GM12891 (cell line): Measurements from ENCODE around the gene CALR. TPM values are rescaled to one million over a fixed set of nuclear protein-coding genes. Genes with fewer than 3 reads are reported as not detected.
"Not testable (repeated sequence)": the region's sequence is repeated elsewhere in the genome, so short reads cannot be mapped to it uniquely, and the experiment has no call there.

Experiments
- DNase-seq: peaks from one replicate; pipeline ENCODE4 v3.0.0; 2011; ENCODE audit warnings: low spot score; ENCODE audit not compliant: insufficient read length
- FAIRE-seq: peaks from 2 replicates; lab custom pipeline; 2011; peaks lifted over from hg19 to GRCh38; lab: Jason Lieb, UNC
- PAX5 ChIP-seq: IDR thresholded peaks from 2 replicates; pipeline ENCODE4 v1.6.1; 2011; ENCODE audit warnings: low read length, moderate library complexity, mild to moderate bottlenecking; ENCODE audit not compliant: insufficient read depth, severe bottlenecking
- POLR2A ChIP-seq: IDR thresholded peaks from 2 replicates; pipeline ENCODE4 v1.6.1; 2011; ENCODE audit warnings: low read depth, low read length, control low read depth
- POLR2AphosphoS5 ChIP-seq: IDR thresholded peaks from 2 replicates; pipeline ENCODE4 v1.6.1; 2011; ENCODE audit warnings: low read depth, low read length, control low read depth
- POU2F2 ChIP-seq: IDR thresholded peaks from 2 replicates; pipeline ENCODE4 v1.6.1; 2011; ENCODE audit warnings: low read depth, mild to moderate bottlenecking, control low read depth, low read length, moderate library complexity
- SPI1 ChIP-seq: IDR thresholded peaks from 2 replicates; pipeline ENCODE4 v1.6.1; 2011; ENCODE audit warnings: low read depth, low read length, control low read depth
- TAF1 ChIP-seq: IDR thresholded peaks from 2 replicates; pipeline ENCODE4 v1.6.1; 2011; ENCODE audit warnings: low read depth, low read length, control low read depth
- polyA plus RNA-seq: library from polyadenylated mRNA; unstranded; fragments of >200 nt; gene quantifications from one replicate; pipeline ENCODE4 v1.2.1, GENCODE V29; 2012; ENCODE audit warnings: low read depth, missing spikeins, inconsistent platforms; ENCODE audit not compliant: missing spikeins

The CALR gene
- 578 TPM for polyA plus RNA-seq

DNA sequence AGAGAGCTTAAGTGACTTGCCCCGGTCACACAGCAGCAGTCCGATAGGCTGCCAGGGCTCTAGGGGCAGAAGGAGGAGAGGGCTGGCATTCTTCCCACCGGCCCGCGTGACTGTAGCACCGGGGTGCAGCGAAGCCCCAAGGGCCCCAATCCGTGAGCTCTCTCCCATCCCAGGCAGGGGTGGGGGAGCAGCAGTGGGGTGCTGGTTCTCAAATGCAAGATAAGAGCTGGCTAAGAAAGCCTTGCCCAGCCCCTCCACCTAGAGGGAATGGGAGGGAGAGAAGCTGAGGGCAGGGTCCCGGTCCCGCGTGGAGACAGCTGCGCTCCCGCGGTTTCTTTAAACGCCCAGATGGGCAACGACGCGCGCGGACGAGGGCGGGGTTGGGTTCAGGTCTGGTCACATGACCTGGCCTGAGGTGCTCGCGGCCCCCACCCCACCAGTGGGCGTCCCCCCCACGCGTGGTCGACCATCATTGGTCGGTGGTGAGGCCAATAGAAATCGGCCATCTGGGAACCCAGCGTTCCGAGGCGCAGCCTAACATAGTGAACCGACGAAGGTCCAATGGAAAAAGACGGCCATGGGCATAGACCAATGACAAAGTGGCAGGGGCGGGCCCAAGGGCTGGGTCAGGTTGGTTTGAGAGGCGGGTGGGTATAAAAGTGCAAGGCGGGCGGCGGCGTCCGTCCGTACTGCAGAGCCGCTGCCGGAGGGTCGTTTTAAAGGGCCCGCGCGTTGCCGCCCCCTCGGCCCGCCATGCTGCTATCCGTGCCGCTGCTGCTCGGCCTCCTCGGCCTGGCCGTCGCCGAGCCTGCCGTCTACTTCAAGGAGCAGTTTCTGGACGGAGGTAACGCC is at the start of gene CALR:
Gene CALR (plus strand): TSS at position 683 of the 852 bp plus-strand sequence. CDS start 71 bp downstream, at position 754.
- DNase-seq (peak; percentile 94), FAIRE-seq (peak; percentile 97)
- TF ChIP-seq PAX5 (peak; percentile 13), POLR2A (peak; percentile 99), SPI1 (no peak), TAF1 (peak; percentile 88), POU2F2 (peak; percentile 74), POLR2AphosphoS5 (peak; percentile 99)

GRCh38 chr19:12890299-12890786 is 48.1 kb upstream of the CALR start:
- peak; percentile 76 for FAIRE-seq
- DNase-seq, result not testable (repeated sequence)

- FAIRE-seq (peak; percentile 89), DNase-seq (peak; percentile 93)
- TF ChIP-seq TAF1 (peak; percentile 66; the same call in 1 of the 2 replicates), POLR2A (peak; percentile 77; the same call in 1 of the 2 replicates), POLR2AphosphoS5 (peak; percentile 83), PAX5 (no peak), SPI1 (peak; percentile 0; the same call in 1 of the 2 replicates), POU2F2 (no peak)
Observed at GRCh38 chr19:12890787-12891552, 47.4 kb upstream of the CALR start, which contains the start of gene GCDH. Gene GCDH, plus strand, starts transcription at chr19:12891160. Its CDS starts 145 bp downstream, at chr19:12891305.

- DNase-seq (no peak), FAIRE-seq (peak; percentile 5)
- TF ChIP-seq SPI1 (no peak), POU2F2 (no peak), POLR2A (no peak), PAX5 (no peak), TAF1 (no peak), POLR2AphosphoS5 (no peak)
Observed at GRCh38 chr19:12891553-12892021, 46.8 kb upstream of the CALR start.

DNA sequence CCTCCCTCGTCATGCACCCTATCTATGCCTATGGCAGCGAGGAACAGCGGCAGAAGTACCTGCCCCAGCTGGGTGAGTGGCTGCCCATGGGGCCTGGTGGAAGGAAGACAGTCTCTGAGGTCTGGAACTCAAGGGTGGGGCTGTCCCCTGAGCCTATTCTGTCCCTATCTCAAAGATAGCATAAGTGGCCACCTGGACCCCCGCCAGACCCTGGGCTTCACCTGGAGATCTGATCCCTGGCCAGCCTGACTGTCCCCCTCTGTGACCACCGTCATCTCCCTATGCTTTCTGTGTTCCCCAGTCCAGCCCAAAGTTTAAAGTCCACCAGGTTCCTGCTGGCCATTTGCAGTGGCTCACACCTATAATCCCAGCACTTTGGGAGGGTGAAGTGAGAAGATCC is 44.8 kb upstream of the CALR start:
- DNase-seq (no peak), FAIRE-seq (no peak)
- TF ChIP-seq PAX5 (no peak), POLR2AphosphoS5 (no peak), SPI1 (no peak), POLR2A (no peak), POU2F2 (no peak), TAF1 (no peak)

GRCh38 chr19:12896460-12896859 is 41.9 kb upstream of the CALR start:
- FAIRE-seq (no peak), DNase-seq (no peak)
- TF ChIP-seq SPI1, result no peak
- no peak for TF ChIP-seq POU2F2
- TF ChIP-seq POLR2A, result no peak

DNA sequence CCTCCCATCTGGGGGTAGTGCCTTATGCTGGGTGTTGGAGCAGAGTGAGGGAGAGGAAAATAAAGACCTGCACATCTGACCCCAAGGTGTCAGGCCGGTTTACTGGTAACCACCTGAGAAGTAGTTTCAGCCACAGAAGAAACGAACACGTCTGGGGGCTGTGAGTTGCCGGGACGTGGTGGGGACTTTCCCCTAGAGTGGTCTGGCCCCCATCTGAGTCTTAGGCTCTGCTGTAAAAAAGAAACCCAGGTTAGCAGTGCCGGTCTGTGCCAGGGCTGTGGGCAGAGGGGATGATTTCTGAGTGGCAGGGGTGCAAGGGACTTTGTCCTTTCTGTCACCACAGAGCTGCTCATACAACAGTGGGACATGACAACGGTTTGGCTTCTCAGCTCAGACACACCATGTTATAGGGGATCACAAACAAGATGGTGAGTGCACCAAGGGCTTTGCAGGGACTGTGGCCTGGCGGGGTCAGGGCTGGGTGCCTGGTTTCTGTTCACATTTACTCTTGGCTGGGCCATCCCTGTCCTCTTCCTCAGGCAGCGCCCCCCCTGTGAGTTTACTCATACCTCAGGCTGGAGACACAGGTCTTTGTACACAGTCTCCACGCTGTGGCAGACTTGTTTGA is 38.4 kb upstream of the CALR start:
- TF ChIP-seq SPI1, result no peak
- no peak for TF ChIP-seq POLR2A
- TF ChIP-seq PAX5, result peak; percentile 24
- TF ChIP-seq POU2F2, result peak; percentile 71; the same call in 1 of the 2 replicates
- FAIRE-seq, result peak; percentile 94
- peak; percentile 63 for DNase-seq

GRCh38 chr19:12907166-12907565 is 31.2 kb upstream of the CALR start:
- TF ChIP-seq PAX5, result no peak
- no peak for TF ChIP-seq POU2F2
- no peak for TF ChIP-seq POLR2A
- no peak for FAIRE-seq
- DNase-seq, result no peak

DNA sequence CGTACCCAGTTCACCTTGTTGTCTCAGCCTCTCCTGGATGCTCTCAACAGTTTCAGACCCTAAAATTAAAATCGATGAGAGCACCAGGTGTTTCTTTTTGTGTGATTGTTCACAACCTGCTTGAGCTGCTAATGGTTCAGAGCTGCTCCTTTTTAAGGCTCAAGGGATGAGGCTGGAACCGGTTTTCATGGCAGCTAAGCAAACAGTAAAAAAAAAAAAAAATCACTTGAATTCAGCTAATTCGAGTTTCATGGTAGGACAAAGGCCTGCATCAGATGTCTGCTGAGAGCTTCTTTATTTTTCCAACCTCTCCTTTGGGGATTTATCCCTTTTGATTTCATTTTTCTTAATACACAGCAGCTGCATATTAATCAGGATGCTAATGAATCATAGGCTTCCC is 25.8 kb upstream of the CALR start:
- DNase-seq (no peak), FAIRE-seq (no peak)
- TF ChIP-seq POLR2A, result no peak

DNA sequence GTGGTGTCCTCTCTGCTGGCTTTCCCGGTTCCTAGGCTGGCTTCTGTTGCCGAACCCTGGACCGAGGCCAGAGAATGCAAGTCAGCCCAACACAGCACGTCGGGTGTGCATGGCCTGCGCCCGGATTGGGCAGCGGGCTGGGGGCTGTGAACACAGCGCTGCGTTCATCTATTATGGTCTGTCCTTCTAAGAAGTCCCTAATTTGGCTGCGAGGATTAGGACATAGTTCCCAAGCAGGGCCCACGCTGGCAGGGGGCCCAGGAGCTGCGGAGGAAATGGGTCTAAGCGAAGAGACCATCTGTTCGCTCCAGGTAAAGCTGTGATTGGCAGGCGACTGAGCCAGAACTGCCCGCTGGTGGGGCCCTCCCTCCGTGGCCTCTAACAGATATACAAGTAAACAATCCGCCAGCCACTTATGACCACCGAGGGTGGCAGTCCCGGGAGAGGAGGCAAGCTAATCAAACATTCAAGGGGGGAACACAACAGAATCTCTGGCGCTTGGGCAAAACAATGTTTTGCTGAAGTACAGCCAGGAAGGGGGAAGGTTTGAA is 25.3 kb upstream of the CALR start:
- FAIRE-seq (no peak), DNase-seq (no peak)

More for the DNA sequence above, 25.3 kb upstream of the CALR start:
- no peak for TF ChIP-seq POU2F2
- TF ChIP-seq PAX5, result no peak
- no peak for TF ChIP-seq SPI1
- no peak for TF ChIP-seq POLR2AphosphoS5
- no peak for TF ChIP-seq POLR2A
- no peak for TF ChIP-seq TAF1
